Suprapubic skin (tissue), 4 donors: ENCODE data around the gene NUP62.

Experiments
- POLR2A ChIP-seq, 2 donors: fragments of 450-650 bp; IDR thresholded peaks; one replicate each; pipeline ENCODE4 v1.6.1; 2017; ENCODE audit warnings: antibody characterized with exemption in 2 of 2, mild to moderate bottlenecking in 2 of 2, moderate library complexity in 2 of 2
- POLR2AphosphoS5 ChIP-seq, 3 donors: sonication (generic); formaldehyde crosslinking; IDR thresholded peaks; one replicate each; pipeline ENCODE4 v1.6.1; 2017; ENCODE audit warnings: antibody characterized with exemption in 3 of 3
- TF ChIP-seq, protein P1 (sequence below), 2 donors: fragments of 200-600 bp in 1 of 2; fragments of 450-650 bp in 1 of 2; sonication (generic) in 1 of 2; IDR thresholded peaks; one replicate each; pipeline ENCODE4 v1.5.1; 2016 to 2019; ENCODE audit warnings: antibody characterized with exemption in 2 of 2, mild to moderate bottlenecking in 1 of 2, moderate library complexity in 1 of 2

DNA sequence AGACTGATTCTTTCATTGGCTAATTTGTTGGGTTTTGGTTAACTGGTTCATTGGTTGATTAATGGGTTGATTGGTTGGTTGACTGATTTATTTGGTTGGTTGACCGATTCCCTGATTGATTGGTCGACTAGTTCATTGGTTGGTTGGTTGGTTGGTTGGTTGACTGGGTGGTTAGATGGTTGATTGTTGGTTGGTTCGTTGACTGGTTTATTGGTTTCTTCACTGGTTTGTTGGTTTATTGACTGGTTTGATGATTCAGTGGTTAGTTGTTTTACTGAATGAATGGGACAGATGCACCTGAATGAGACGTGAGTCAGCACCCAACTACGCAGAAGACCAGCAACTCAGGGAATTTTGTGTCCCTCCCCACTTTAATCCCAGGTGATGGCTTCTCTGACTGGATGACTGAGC is 2.7 kb upstream of the NUP62 start:
- TF ChIP-seq, protein P1, sequence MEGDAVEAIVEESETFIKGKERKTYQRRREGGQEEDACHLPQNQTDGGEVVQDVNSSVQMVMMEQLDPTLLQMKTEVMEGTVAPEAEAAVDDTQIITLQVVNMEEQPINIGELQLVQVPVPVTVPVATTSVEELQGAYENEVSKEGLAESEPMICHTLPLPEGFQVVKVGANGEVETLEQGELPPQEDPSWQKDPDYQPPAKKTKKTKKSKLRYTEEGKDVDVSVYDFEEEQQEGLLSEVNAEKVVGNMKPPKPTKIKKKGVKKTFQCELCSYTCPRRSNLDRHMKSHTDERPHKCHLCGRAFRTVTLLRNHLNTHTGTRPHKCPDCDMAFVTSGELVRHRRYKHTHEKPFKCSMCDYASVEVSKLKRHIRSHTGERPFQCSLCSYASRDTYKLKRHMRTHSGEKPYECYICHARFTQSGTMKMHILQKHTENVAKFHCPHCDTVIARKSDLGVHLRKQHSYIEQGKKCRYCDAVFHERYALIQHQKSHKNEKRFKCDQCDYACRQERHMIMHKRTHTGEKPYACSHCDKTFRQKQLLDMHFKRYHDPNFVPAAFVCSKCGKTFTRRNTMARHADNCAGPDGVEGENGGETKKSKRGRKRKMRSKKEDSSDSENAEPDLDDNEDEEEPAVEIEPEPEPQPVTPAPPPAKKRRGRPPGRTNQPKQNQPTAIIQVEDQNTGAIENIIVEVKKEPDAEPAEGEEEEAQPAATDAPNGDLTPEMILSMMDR (IDR thresholded peaks at IDR 0.05) = no peak
- TF ChIP-seq POLR2A (IDR thresholded peaks at IDR 0.05) = no peak
- TF ChIP-seq POLR2AphosphoS5 (IDR thresholded peaks at IDR 0.05) = no peak
